Left ventricle myocardium inferior (tissue), 1 donor: ENCODE results near the gene CPSF3. TPM values are rescaled to one million over a fixed set of nuclear protein-coding genes. Genes with fewer than 3 reads are reported as not detected.

Experiments
- DNase-seq: peaks from one replicate; pipeline ENCODE4 v3.0.0-alpha.2; 2020
- H3K27ac ChIP-seq: fragments of 200-600 bp; replicated peaks from 2 replicates; pipeline ENCODE4 v1.8.0; 2021
- H3K27me3 ChIP-seq: fragments of 200-600 bp; 2 replicates; pipeline ENCODE4 v1.8.0; 2021; ENCODE audit warnings: low read depth
- H3K36me3 ChIP-seq: fragments of 200-600 bp; 2 replicates; pipeline ENCODE4 v1.8.0; 2021
- H3K4me1 ChIP-seq: fragments of 200-600 bp; 2 replicates; pipeline ENCODE4 v1.8.0; 2021
- H3K4me3 ChIP-seq: fragments of 200-600 bp; 2 replicates; pipeline ENCODE4 v1.8.0; 2021; ENCODE audit warnings: mild to moderate bottlenecking, moderate library complexity
- H3K9me3 ChIP-seq: fragments of 200-600 bp; replicated peaks from 2 replicates; pipeline ENCODE4 v1.8.0; 2021
- intact Hi-C: fragments of 100-400 bp; cut with micrococcal nuclease; formaldehyde crosslinking; loops from one replicate; pipeline ENCODE4 v1.11.0; 2022
- total RNA-seq: library from RNA; stranded (reverse); fragmentation: NEBNext Ultra II Directional; extraction: Animal tissue kit (Norgen Biotek cat#: 25700); gene quantifications from one replicate; pipeline ENCODE4 v1.2.1, GENCODE V29; 2021
- TF ChIP-seq, protein P1 (sequence below): fragments of 200-600 bp; IDR thresholded peaks from 2 replicates; pipeline ENCODE4 v1.8.0; 2021; ENCODE audit warnings: antibody characterized with exemption, mild to moderate bottlenecking, borderline replicate concordance
- donor health status: DM: no; HTN: yes; CAD: no; lungs with severe emphysema.

Gene CPSF3
- total RNA-seq, 1 donor from 2014 or later = 15.6 TPM

- intact Hi-C loops = no loop called here
Observed at GRCh38 chr2:9451231-9451630, 27.8 kb downstream of the CPSF3 start.

GRCh38 chr2:9460441-9461017 lies 37.1 kb downstream of the CPSF3 start:
- intact Hi-C loops = no loop called here
- TF ChIP-seq, protein P1, sequence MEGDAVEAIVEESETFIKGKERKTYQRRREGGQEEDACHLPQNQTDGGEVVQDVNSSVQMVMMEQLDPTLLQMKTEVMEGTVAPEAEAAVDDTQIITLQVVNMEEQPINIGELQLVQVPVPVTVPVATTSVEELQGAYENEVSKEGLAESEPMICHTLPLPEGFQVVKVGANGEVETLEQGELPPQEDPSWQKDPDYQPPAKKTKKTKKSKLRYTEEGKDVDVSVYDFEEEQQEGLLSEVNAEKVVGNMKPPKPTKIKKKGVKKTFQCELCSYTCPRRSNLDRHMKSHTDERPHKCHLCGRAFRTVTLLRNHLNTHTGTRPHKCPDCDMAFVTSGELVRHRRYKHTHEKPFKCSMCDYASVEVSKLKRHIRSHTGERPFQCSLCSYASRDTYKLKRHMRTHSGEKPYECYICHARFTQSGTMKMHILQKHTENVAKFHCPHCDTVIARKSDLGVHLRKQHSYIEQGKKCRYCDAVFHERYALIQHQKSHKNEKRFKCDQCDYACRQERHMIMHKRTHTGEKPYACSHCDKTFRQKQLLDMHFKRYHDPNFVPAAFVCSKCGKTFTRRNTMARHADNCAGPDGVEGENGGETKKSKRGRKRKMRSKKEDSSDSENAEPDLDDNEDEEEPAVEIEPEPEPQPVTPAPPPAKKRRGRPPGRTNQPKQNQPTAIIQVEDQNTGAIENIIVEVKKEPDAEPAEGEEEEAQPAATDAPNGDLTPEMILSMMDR = no peak
- Histone ChIP-seq H3K9me3 (no peaks in the 10 kb centered on the region), H3K27me3 (no peaks in the 10 kb centered on the region), H3K36me3 (peaks cover 61% of the 10 kb centered on the region), H3K27ac (no peak overlapping the region), H3K4me1 (no peaks in the 10 kb centered on the region), H3K4me3 (no peak overlapping the region)
- no peak for DNase-seq

More at GRCh38 chr2:9451231-9451630, 27.8 kb downstream of the CPSF3 start:
- DNase-seq = no peak
- Histone ChIP-seq H3K9me3 (no peaks in the 10 kb centered on the region), H3K4me1 (no peaks in the 10 kb centered on the region), H3K4me3 (no peak overlapping the region), H3K36me3 (peaks cover 72% of the 10 kb centered on the region), H3K27me3 (no peaks in the 10 kb centered on the region), H3K27ac (no peak overlapping the region)
- TF ChIP-seq, protein P1 = no peak

DNA sequence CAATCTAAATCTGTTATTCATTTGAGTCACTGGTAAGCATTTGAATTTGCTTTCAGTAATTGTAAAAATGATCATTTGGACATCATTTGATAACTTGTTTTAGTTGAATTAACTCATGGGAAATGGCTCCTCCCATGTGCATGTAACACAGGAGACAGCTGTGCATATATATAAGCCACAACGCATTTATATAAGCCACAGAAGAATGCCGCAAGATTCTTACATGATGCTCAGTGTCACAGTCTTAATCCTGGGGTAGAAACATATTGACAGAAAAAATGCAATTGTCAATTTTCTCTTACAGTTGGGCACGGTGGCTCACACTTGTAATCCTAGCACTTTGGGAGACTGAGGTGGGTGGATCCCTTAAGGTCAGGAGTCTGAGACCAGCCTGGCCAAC lies 37.6 kb downstream of the CPSF3 start:
- intact Hi-C loops = no loop called here
- DNase-seq = no peak
- Histone ChIP-seq H3K4me3 (no peak overlapping the region), H3K27me3 (no peaks in the 10 kb centered on the region), H3K36me3 (peaks cover 57% of the 10 kb centered on the region), H3K27ac (no peak overlapping the region), H3K9me3 (no peaks in the 10 kb centered on the region), H3K4me1 (no peaks in the 10 kb centered on the region)
- TF ChIP-seq, protein P1 = no peak

DNA sequence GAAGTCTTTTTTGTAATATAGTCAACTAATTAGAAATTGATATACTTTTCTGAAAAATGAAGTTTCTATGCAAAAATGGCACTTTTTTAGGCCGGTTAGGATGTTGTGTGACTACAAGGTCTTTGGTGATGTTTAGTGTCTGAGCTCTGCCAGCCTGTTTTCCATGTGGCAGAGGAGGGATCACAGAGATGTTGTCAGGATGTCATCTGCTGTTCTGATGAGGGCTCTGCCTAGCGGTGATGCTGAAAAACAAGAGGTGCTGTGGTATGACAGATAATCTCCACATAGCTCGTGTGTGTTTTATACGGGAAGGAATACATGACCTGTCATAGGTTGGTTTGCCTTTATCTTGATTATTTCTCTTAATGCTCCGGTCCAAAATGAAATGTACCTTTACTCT lies 38.9 kb downstream of the CPSF3 start:
- TF ChIP-seq, protein P1 = no peak
- Histone ChIP-seq H3K9me3 (no peaks in the 10 kb centered on the region), H3K4me1 (no peaks in the 10 kb centered on the region), H3K36me3 (peaks cover 46% of the 10 kb centered on the region), H3K27me3 (no peaks in the 10 kb centered on the region), H3K27ac (no peak overlapping the region), H3K4me3 (no peak overlapping the region)
- no peak for DNase-seq
- intact Hi-C loops = no loop called here

- no peaks in the 10 kb centered on the region for H3K9me3 ChIP-seq
- intact Hi-C loops = no loop called here
- TF ChIP-seq, protein P1 = no peak
- no peaks in the 10 kb centered on the region for H3K27me3 ChIP-seq
- no peak overlapping the region for H3K27ac ChIP-seq
- H3K36me3 ChIP-seq = peaks cover 45% of the 10 kb centered on the region
- H3K4me1 ChIP-seq = no peaks in the 10 kb centered on the region
- H3K4me3 ChIP-seq = no peak overlapping the region
- no peak for DNase-seq
Observed at GRCh38 chr2:9462886-9463697, 39.6 kb downstream of the CPSF3 start.
